Smooth muscle cell of the brain vasculature (primary cell): Measurements from ENCODE around the gene SIGLEC8.
A peak's percentile ranks its signal among the peaks of the same experiment; 100 is the strongest.
"Not testable (repeated sequence)": the region's sequence is repeated elsewhere in the genome, so short reads cannot be mapped to it uniquely, and the experiment has no call there.

Source experiments
- DNase-seq: peaks from one replicate; pipeline ENCODE4 v3.0.0-alpha.2; 2012; ENCODE audit warnings: low read depth, low spot score

SIGLEC8 gene

GRCh38 chr19:51448011-51448410, 10.2 kb downstream of the SIGLEC8 start:
- no peak for DNase-seq

DNA sequence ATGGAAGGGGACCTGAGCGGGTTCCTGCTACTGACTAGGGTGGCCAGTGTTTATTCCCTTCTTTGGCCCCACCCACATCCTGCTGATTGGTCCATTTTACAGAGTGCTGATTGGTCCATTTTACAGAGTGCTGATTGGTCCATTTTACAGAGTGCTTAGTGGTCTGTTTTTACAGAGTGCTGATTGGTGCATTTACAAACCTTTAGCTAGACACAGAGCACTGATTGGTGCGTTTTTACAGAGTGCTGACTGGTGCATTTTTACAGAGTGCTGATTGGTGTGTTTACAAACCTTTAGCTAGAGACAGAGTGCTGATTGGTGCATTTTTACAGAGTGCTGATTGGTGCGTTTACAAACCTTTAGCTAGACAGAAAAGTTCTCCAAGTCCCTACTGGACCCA, 10.7 kb downstream of the SIGLEC8 start:
- DNase-seq = not testable (repeated sequence)

- DNase-seq = no peak
Measured at GRCh38 chr19:51441410-51442390, 16.6 kb downstream of the SIGLEC8 start.

DNA sequence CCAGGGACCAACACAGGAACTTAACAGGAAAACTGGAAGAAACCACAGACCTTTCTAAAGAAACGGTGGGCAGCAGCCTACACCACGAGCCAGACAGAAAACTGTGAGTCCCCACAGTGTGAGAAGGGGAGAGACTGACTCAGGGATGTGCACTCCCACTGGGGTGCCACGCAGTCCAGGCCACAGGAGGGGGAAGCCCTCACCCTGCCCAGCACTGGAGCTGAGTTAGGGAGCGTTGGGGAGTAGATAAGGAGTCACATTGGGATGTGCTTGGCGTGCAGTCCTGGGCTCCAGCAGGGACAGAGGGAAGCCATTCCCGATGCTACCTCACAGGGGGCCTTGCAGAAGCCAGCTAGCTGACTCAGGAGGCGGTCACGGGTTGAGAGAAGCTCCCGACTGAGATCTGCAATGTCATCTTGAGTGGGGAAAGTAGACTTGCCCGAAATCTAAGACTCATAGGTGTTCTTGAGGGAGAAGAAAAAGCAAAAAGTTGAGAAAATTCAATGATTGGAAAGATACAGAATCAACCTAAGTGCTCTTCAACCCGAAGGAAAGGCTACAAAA, 17.3 kb downstream of the SIGLEC8 start:
- no peak for DNase-seq

- no peak for DNase-seq
Measured at GRCh38 chr19:51440052-51440451, 18.2 kb downstream of the SIGLEC8 start.

GRCh38 chr19:51439021-51439465, 19.2 kb downstream of the SIGLEC8 start:
- DNase-seq = no peak

- no peak for DNase-seq
Measured at GRCh38 chr19:51434456-51434855, 23.8 kb downstream of the SIGLEC8 start.

DNA sequence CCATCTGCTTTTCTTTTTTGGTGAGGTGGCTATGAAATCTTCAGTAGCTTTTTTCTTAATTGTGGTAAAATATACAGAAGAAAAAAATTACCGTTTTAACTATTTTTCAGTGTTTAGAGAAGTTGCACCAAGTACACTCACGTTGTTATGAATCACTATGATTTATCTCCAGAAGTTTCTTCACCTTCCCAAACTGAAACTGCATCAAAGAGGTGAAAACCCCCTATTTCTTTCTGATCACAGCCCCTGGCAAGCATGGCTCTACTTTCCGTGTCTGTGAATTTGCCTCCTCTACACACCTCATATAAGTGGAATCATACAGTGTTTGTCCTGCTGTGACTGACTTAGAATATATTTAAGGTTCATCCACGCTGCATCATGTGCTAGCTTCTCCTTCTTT, 25.2 kb downstream of the SIGLEC8 start:
- DNase-seq = no peak

DNA sequence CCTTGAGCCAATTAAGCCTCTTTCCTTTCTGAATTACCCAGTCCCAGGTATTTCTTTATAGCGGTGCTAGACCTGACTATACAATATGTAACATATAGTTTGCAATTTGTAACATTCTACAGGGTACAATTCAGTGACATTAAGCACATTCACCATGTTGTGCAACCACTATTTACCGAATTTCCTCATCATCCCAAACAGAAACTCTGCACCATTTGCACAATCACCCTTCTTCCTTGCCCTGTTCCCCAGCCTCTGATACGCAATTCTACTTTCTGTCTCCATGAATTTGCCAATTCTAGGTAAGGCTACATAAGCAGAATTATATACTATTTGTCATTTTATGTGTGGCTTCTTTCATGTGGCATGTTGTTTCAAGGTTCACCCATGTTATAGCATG, 27.1 kb downstream of the SIGLEC8 start:
- no peak for DNase-seq

- DNase-seq = no peak
Measured at GRCh38 chr19:51430221-51430620, 28.0 kb downstream of the SIGLEC8 start.

GRCh38 chr19:51427201-51427600, 31.1 kb downstream of the SIGLEC8 start:
- no peak for DNase-seq

GRCh38 chr19:51422053-51422448, 36.2 kb downstream of the SIGLEC8 start:
- DNase-seq = peak; percentile 15

DNA sequence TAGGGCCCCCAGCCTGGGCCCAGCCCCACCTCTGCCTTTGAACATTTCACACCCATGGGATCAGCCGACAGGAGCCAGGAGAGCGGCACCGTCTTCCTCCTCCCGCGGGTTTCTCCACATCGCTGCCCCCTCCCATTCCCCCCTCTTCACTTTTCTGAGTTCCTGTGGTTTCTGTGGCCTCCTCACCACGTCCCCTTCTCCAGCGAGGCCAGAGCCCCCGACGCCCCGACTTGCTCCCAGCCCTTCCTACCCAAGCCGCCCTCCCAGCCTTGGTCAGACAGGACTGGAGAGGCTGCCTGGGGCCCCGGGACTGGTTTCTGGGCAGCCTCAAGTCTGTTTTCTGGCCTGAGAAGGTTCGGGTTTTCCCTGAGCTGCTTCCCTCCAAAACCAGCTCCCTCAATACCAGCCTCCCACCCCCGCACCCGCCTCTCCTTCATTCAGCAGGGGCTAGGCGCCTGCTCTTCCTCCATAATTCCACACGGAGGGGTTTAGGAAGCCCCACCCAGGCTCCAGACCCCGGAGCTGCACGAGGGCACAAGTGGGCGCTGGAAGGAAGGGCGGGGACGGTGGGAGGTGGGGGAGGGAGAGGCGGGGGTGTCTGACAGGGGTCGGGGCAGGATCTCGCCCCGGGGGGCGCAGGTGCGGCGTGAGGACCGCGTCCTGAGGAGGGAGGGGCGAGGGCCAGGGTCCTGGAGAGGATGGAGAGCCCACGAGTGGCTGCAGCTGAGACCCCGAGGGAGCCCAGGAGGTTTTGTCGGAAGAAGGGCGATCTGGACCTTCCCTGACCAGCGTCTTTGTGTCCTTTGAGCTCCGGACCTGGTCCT, 36.8 kb downstream of the SIGLEC8 start:
- DNase-seq = no peak

DNA sequence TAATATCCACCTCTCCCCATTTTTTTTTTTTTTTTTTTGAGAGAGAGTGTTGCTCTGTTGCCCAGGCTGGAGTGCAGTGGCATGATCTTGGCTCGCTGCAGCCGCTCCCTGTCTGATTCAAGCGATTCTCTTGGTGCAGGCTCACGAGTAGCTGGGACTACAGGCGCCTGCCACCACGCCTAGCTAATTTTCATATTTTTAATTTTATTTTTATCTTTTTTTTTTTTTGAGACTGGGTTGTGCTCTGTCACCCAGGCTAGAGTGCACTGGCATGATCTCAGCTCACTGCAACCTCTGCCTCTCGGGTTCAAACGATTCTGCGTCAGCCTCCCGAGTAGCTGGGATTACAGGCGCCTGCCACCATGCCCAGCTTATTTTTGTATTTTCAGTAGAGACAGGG, 37.7 kb downstream of the SIGLEC8 start:
- not testable (repeated sequence) for DNase-seq

DNA sequence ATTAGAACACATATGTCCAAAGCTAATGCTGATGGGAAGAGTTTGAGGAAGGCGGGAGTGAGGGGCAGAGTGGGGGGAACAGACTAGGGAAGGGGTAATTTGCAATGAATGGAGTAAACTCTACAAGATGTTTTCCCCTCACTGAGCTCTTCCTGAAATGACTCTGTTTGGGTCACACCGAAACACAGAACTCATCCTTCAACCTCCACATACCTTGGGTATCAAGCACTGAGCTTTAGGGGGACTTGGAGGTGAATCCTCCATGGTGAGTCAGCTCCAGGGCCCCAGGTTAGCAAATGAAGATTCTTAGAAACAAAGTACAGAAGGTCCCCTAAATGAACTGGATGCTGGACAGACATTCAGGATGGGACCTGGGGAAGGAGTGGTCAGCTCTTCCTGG, 39.5 kb downstream of the SIGLEC8 start:
- DNase-seq = no peak

- DNase-seq = no peak
Measured at GRCh38 chr19:51417810-51418157, 40.5 kb downstream of the SIGLEC8 start.

DNA sequence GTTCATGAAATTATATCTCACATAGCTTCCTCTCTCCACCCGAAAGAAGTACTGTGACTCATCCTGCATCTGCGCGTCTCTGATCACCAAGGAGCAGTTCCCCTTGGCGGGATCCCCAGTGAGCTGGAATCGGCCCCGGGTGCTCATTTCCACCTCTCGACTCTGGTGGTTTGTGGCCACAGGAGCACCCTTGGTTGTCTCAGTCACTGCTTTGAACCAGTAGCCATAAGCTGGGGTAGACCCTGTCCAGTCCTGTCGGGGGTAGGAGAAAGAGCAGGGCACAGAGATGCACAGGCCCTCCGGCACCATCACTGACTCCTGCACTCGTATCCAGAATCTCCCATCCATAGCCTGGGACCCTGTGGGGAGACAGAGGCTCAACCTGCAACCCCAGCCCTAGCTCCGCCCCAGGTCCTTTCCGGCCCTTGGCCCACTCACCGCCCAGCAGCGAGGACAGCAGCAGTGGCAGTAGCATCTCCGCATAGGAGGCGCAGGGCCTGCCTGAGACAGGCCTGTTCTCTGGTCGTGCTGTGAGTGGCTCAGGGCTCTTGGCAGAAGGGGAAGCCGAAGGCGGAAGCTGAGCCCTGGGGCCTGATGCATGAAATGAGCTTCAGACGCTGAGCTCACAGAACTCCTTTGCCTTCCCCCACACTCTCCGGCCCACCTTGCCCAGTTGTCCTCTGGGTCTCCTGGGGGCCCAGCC, 41.0 kb downstream of the SIGLEC8 start, which contains the start of gene SIGLEC10:
Gene SIGLEC10 (minus strand): TSS at position 536 of the 703 bp plus-strand sequence. CDS start 61 bp downstream, at position 475.
- DNase-seq = no peak

DNA sequence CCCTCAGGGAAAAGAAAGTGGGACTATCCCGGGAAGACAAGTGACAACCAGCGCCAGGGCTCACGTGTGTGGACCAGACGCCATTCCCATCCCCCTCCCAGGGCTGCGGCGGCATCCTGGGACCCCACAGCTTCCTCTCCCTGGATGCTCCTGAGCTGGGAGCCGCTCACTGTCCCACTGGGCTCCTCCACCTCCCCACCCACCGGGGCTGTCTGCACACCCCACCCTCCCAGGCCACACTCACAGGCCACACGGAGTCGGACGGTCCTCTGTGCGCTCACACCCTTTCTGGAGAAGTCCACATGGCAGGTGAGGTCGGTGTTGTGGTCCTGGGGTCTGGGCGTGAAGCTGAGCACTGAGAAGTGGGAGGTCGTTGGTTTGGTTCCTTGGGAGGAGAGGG, 41.8 kb downstream of the SIGLEC8 start:
- not testable (repeated sequence) for DNase-seq

DNA sequence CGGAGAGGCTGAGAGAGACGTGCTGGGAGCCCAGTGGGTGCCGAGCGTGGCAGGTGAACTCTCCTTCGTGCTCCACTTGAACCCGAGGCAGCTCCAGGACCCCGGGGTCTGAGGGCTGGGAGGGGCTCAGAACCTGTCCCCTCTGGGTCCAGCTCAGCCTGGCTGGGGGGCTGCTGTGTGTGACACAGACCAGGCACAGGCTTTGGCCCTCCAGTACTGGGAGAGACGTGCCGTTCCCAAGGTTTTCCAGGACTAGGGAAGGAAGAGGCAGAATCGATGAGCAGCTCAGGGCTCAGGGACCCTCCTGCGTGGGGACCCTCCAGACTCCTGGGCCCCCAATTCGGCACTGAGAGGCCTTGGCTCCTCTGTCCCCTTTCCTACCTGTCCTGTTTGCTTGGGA, 43.1 kb downstream of the SIGLEC8 start:
- DNase-seq = no peak

DNA sequence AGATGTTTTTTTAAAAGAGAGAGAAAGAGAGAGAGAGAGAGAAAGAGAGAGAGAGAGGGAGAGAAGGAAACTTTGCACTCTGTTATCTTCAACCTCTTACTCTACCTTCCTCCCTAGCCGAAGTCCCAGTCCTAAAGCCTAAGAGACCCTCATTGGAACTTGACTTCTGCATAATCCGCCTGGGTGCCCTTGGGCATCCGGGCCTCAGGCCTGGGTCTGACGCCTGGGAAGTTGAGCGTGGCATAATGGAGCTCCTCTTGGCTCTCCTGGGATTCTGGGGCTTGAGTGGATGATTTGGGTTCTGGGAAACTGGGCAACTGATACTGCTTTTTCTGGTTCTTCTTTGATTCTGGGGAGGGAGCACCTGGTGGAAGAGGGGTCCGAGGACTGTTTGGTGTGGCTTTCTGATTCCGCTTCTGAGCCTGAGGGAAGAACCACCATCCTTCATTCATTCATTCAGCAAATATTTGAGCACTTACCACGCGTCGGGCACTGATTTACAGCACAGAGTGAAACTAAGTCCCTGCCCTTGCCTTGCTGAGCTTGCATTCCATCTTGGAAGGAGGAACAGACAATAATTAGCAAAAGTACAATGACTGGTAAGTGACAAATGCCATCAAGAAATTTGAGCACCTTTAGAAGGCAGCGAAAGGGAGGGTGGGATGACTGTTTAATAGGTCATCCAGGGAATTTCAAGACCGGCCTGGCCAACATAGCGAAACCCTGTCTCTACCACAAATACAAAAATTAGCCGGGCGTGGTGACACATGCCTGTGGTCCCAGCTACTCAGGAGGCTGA, 47.1 kb downstream of the SIGLEC8 start:
- DNase-seq = no peak
